Bronchial epithelial cell (primary cell): Measurements from ENCODE around the gene ACSL4. TPM values are rescaled to one million over a fixed set of nuclear protein-coding genes. Genes with fewer than 3 reads are reported as not detected.
"Not testable (repeated sequence)": the region's sequence is repeated elsewhere in the genome, so short reads cannot be mapped to it uniquely, and the experiment has no call there.

Source experiments
- DNase-seq: peaks from one replicate; pipeline ENCODE4 v3.0.0-alpha.2; 2010; ENCODE audit warnings: low read depth
- FAIRE-seq: peaks from 2 replicates; lab custom pipeline; 2011; peaks lifted over from hg19 to GRCh38; lab: Jason Lieb, UNC
- H3K27me3 ChIP-seq: 2 replicates; pipeline ENCODE4 v1.5.1; 2011; ENCODE audit warnings: low read length; ENCODE audit not compliant: control insufficient read depth, insufficient read depth
- H3K36me3 ChIP-seq: 2 replicates; pipeline ENCODE4 v1.5.1; 2011; ENCODE audit warnings: low read length; ENCODE audit not compliant: control insufficient read depth, insufficient read depth
- H3K4me3 ChIP-seq: 2 replicates; pipeline ENCODE4 v1.5.1; 2011; ENCODE audit warnings: mild to moderate bottlenecking, low read depth, low read length, control low read depth
- CTCF ChIP-seq: IDR thresholded peaks from 2 replicates; pipeline ENCODE4 v1.5.1; 2011; ENCODE audit warnings: mild to moderate bottlenecking, moderate library complexity, low read length, control low read depth, inconsistent platforms; ENCODE audit not compliant: insufficient read depth, severe bottlenecking
- total RNA-seq: library from RNA; depleted of rRNA; stranded (reverse); fragments of >200 nt; gene quantifications from 2 replicates; pipeline ENCODE4 v1.2.1, GENCODE V29; 2014

ACSL4 gene
- total RNA-seq, 1 donor from 2014 or later: 57.9 TPM

- Histone ChIP-seq H3K4me3 (no peak overlapping the region), H3K27me3 (no peaks in the 10 kb centered on the region), H3K36me3 (no peaks in the 10 kb centered on the region)
- no peak for TF ChIP-seq CTCF
- no peak for DNase-seq
- no peak for FAIRE-seq
Observed at GRCh38 chrX:109728173-109728535, 4.9 kb downstream of the ACSL4 start.

GRCh38 chrX:109724971-109725370 is 8.1 kb downstream of the ACSL4 start:
- H3K4me3 ChIP-seq, FAIRE-seq, DNase-seq, H3K36me3 ChIP-seq, H3K27me3 ChIP-seq: not testable (repeated sequence)

GRCh38 chrX:109720947-109721346 is 12.1 kb downstream of the ACSL4 start:
- Histone ChIP-seq H3K36me3 (no peaks in the 10 kb centered on the region), H3K4me3 (no peak overlapping the region), H3K27me3 (no peaks in the 10 kb centered on the region)
- FAIRE-seq: no peak
- DNase-seq: no peak
- TF ChIP-seq CTCF: no peak

GRCh38 chrX:109719264-109719663 is 13.8 kb downstream of the ACSL4 start:
- no peak for DNase-seq
- Histone ChIP-seq H3K4me3 (no peak overlapping the region), H3K36me3 (no peaks in the 10 kb centered on the region), H3K27me3 (no peaks in the 10 kb centered on the region)
- no peak for FAIRE-seq
- TF ChIP-seq CTCF: no peak

GRCh38 chrX:109716431-109717028 is 16.5 kb downstream of the ACSL4 start:
- Histone ChIP-seq H3K36me3 (no peaks in the 10 kb centered on the region), H3K27me3 (no peaks in the 10 kb centered on the region), H3K4me3 (no peak overlapping the region)
- DNase-seq: no peak
- no peak for TF ChIP-seq CTCF
- no peak for FAIRE-seq

- Histone ChIP-seq H3K4me3 (no peak overlapping the region), H3K36me3 (no peaks in the 10 kb centered on the region), H3K27me3 (no peaks in the 10 kb centered on the region)
- DNase-seq (peak; percentile 86), FAIRE-seq (no peak)
- TF ChIP-seq CTCF: no peak
Observed at GRCh38 chrX:109714340-109714958, 18.6 kb downstream of the ACSL4 start.
